Choroid plexus epithelial cell (primary cell): Measurements from ENCODE around the gene FAM117A.

Experiments used
- DNase-seq: peaks from one replicate; pipeline ENCODE4 v3.0.0-alpha.2; 2010; ENCODE audit warnings: low read depth
- H3K4me3 ChIP-seq: 2 replicates; pipeline ENCODE4 v1.5.1; 2011; ENCODE audit warnings: low read depth, mild to moderate bottlenecking, control low read depth, low read length, moderate library complexity
- TF ChIP-seq, protein P1 (sequence below): conservative IDR thresholded peaks from 2 replicates; pipeline ENCODE4 v1.5.1; 2011; ENCODE audit warnings: low read depth, mild to moderate bottlenecking, control low read depth, inconsistent platforms, low read length, moderate library complexity

Gene FAM117A

DNA sequence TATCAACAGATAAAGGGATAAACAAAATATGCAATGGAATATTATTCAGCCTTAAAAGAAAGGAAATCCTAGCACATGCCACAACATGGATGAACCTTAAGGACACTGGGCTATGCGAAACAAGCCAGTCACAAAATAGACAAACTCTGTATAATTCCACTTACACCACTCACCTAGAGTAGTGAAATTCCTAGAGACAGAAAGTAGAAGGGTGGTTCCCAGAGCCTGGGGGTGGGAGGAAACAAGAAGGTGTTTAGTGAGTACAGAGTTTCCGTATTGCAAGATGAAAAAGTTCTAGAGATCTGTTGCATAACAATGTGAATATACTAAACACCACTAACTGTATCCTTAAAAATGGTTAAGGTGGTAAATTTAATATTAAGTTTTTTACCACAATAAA lies 96.1 kb downstream of the FAM117A start:
- H3K4me3 ChIP-seq = no peak overlapping the region
- no peak for DNase-seq
- TF ChIP-seq, protein P1, sequence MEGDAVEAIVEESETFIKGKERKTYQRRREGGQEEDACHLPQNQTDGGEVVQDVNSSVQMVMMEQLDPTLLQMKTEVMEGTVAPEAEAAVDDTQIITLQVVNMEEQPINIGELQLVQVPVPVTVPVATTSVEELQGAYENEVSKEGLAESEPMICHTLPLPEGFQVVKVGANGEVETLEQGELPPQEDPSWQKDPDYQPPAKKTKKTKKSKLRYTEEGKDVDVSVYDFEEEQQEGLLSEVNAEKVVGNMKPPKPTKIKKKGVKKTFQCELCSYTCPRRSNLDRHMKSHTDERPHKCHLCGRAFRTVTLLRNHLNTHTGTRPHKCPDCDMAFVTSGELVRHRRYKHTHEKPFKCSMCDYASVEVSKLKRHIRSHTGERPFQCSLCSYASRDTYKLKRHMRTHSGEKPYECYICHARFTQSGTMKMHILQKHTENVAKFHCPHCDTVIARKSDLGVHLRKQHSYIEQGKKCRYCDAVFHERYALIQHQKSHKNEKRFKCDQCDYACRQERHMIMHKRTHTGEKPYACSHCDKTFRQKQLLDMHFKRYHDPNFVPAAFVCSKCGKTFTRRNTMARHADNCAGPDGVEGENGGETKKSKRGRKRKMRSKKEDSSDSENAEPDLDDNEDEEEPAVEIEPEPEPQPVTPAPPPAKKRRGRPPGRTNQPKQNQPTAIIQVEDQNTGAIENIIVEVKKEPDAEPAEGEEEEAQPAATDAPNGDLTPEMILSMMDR = no peak

DNA sequence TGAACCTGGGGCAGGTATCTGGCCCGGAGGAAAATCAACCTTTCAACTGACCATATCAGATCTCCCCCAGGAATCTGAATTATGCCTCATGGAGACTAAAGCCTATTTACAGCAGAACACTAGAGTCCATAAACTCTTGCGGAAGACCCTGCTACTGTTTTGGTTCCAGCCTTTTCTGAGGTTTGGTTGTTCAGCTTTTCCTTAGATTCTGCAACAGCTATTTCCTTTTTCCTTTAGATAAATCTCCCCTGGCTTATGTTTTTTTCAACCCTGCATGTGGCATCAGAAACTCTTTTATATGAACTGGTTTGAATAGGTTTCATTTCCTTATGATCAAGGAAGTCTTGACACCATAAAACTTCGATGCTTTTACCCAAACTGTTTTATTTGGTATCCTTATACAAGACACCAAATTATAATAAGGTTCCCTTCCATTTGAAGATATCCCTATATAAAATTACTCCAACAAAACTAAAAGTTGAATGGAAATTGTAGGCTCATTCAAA lies 99.2 kb downstream of the FAM117A start:
- TF ChIP-seq, protein P1 = no peak
- no peak for DNase-seq
- H3K4me3 ChIP-seq = no peak overlapping the region
